Mesendoderm (in vitro differentiated cells): ENCODE results near the gene MASP2.
"Not testable (repeated sequence)": the region's sequence is repeated elsewhere in the genome, so short reads cannot be mapped to it uniquely, and the experiment has no call there.

Source experiments
- DNase-seq: peaks from one replicate; pipeline ENCODE4 v3.0.0; 2013
- H2AK5ac ChIP-seq: 2 replicates; pipeline ENCODE4 v1.6.1; 2013; ENCODE audit warnings: low read length, inconsistent platforms
- H2BK120ac ChIP-seq: 2 replicates; pipeline ENCODE4 v1.6.1; 2013; ENCODE audit warnings: low read depth, mild to moderate bottlenecking, low read length, moderate library complexity, mixed read lengths
- H2BK15ac ChIP-seq: replicated peaks from 2 replicates; pipeline ENCODE4 v1.6.1; 2013; ENCODE audit warnings: low read depth, mild to moderate bottlenecking, moderate library complexity
- H2BK5ac ChIP-seq: 2 replicates; pipeline ENCODE4 v1.6.1; 2013; ENCODE audit warnings: low read length, inconsistent platforms
- H3K18ac ChIP-seq: 2 replicates; pipeline ENCODE4 v1.6.1; 2013; ENCODE audit warnings: mild to moderate bottlenecking, low read length, mixed read lengths
- H3K23ac ChIP-seq: one replicate; pipeline ENCODE4 v1.6.1; 2013; ENCODE audit warnings: low read length
- H3K27ac ChIP-seq: 2 replicates; pipeline ENCODE4 v1.5.1; 2013; ENCODE audit warnings: low read depth, mild to moderate bottlenecking, inconsistent platforms, low read length, moderate library complexity
- H3K27me3 ChIP-seq: 2 replicates; pipeline ENCODE4 v1.6.1; 2013; ENCODE audit warnings: low read length, control low read depth, mild to moderate bottlenecking, inconsistent platforms; ENCODE audit not compliant: insufficient read depth, poor library complexity
- H3K36me3 ChIP-seq: 2 replicates; pipeline ENCODE4 v1.6.1; 2013; ENCODE audit warnings: low read length, inconsistent platforms; ENCODE audit not compliant: control insufficient read depth, insufficient read depth
- H3K4ac ChIP-seq: one replicate; pipeline ENCODE4 v1.6.1; 2013; ENCODE audit warnings: low read depth, mild to moderate bottlenecking, low read length, moderate library complexity
- H3K4me1 ChIP-seq: 2 replicates; pipeline ENCODE4 v1.6.1; 2013; ENCODE audit warnings: low read depth, low read length, inconsistent platforms; ENCODE audit not compliant: control insufficient read depth
- H3K4me2 ChIP-seq: 2 replicates; pipeline ENCODE4 v1.6.1; 2013; ENCODE audit warnings: low read length
- H3K4me3 ChIP-seq: 2 replicates; pipeline ENCODE4 v1.5.1; 2013; ENCODE audit warnings: mild to moderate bottlenecking, low read length
- H3K56ac ChIP-seq: one replicate; pipeline ENCODE4 v1.6.1; 2013; ENCODE audit warnings: low read length
- H3K79me1 ChIP-seq: 2 replicates; pipeline ENCODE4 v1.6.1; 2013; ENCODE audit warnings: low read length, inconsistent platforms
- H3K79me2 ChIP-seq: 2 replicates; pipeline ENCODE4 v1.6.1; 2013; ENCODE audit warnings: mild to moderate bottlenecking, low read length; ENCODE audit not compliant: control insufficient read depth, insufficient read depth
- H3K9ac ChIP-seq: 2 replicates; pipeline ENCODE4 v1.6.1; 2013; ENCODE audit warnings: low read length, inconsistent platforms
- H4K5ac ChIP-seq: one replicate; pipeline ENCODE4 v1.6.1; 2013; ENCODE audit warnings: low read length
- H4K8ac ChIP-seq: one replicate; pipeline ENCODE4 v1.6.1; 2013; ENCODE audit warnings: low read depth, mild to moderate bottlenecking, control low read depth, low read length, moderate library complexity
- WGBS: extraction: QIAGEN DNeasy Blood & Tissue Kit; methylation state at CpG from one replicate; pipeline ENCODE4 v1.1.7; 2013; ENCODE audit warnings: low lambda C conversion rate, missing lambda C conversion rate; ENCODE audit not compliant: insufficient coverage; ENCODE audit errors: extremely low coverage; 5-methylcytosine and 5-hydroxymethylcytosine counted together

Gene MASP2

GRCh38 chr1:11065796-11066195 lies 18.8 kb upstream of the MASP2 start:
- Histone ChIP-seq H2BK120ac (no peak overlapping the region), H3K79me1 (no peaks in the 10 kb centered on the region), H3K27ac (no peak overlapping the region), H3K79me2 (no peaks in the 10 kb centered on the region), H3K36me3 (peaks cover 31% of the 10 kb centered on the region), H3K27me3 (no peaks in the 10 kb centered on the region), H3K56ac (no peak overlapping the region), H4K5ac (no peak overlapping the region), H3K4me1 (peaks cover 2% of the 10 kb centered on the region), H3K9ac (no peak overlapping the region), H3K4me2 (no peak overlapping the region), H3K4me3 (no peak overlapping the region), H2BK5ac (no peak overlapping the region), H3K23ac (no peak overlapping the region), H2BK15ac (no peak overlapping the region), H3K18ac (no peak overlapping the region), H2AK5ac (no peak overlapping the region), H3K4ac (no peak overlapping the region), H4K8ac (no peak overlapping the region)
- WGBS: no CpG with 5 or more reads among the region's 1 CpG
- no peak for DNase-seq

- no peak overlapping the region for H3K56ac ChIP-seq
- H3K4me1 ChIP-seq: peaks cover 2% of the 10 kb centered on the region
- peaks cover 31% of the 10 kb centered on the region for H3K36me3 ChIP-seq
- H2AK5ac ChIP-seq: no peak overlapping the region
- H3K4me2 ChIP-seq: no peak overlapping the region
- no peak overlapping the region for H3K4me3 ChIP-seq
- WGBS: no CpG with 5 or more reads among the region's 3 CpGs
- H2BK15ac ChIP-seq: no peak overlapping the region
- H3K79me1 ChIP-seq: no peaks in the 10 kb centered on the region
- no peak overlapping the region for H4K8ac ChIP-seq
- H3K27ac ChIP-seq: no peak overlapping the region
- no peak overlapping the region for H4K5ac ChIP-seq
- H3K27me3 ChIP-seq: no peaks in the 10 kb centered on the region
- no peak overlapping the region for H3K23ac ChIP-seq
- H3K4ac ChIP-seq: no peak overlapping the region
- H2BK120ac ChIP-seq: no peak overlapping the region
- no peak overlapping the region for H3K9ac ChIP-seq
- H3K79me2 ChIP-seq: no peaks in the 10 kb centered on the region
- H2BK5ac ChIP-seq: no peak overlapping the region
- no peak overlapping the region for H3K18ac ChIP-seq
- DNase-seq: no peak
Measured at GRCh38 chr1:11064942-11065341, 17.9 kb upstream of the MASP2 start.

- H2BK120ac ChIP-seq, H4K8ac ChIP-seq, H3K23ac ChIP-seq, H3K56ac ChIP-seq, H4K5ac ChIP-seq, H3K79me1 ChIP-seq, H3K27ac ChIP-seq, H3K9ac ChIP-seq, H3K4me1 ChIP-seq, H3K27me3 ChIP-seq, H2AK5ac ChIP-seq, H3K79me2 ChIP-seq, H3K18ac ChIP-seq, H2BK5ac ChIP-seq, H3K4ac ChIP-seq, H3K4me3 ChIP-seq, H3K4me2 ChIP-seq, H2BK15ac ChIP-seq: not testable (repeated sequence)
- no CpG with 5 or more reads among the region's 18 CpGs for WGBS
- peak; percentile 46 for DNase-seq
- peaks cover 24% of the 10 kb centered on the region for H3K36me3 ChIP-seq
Measured at GRCh38 chr1:11063937-11064537, 17.0 kb upstream of the MASP2 start.

DNA sequence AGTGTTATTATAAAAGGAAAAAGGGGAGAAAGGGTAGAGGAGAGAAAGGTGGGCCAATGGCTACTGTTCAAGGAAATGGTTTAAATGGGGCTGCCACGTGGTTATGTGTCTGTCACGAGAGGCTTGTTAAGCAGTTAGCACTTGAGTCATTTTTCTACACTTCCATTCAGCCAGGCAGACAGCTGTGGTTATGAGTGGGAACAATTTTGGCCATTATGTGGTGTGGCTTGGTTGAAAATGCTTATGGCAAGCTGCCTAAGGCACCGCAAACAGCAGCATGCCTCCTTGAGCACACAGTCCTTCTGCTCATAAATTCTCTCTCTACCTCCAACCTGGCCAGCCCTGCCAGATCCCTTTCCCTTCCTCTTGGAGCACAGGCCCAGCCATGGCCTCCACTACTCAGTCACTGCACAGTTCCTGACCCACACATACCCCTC lies 15.9 kb upstream of the MASP2 start:
- no peak for DNase-seq
- peaks cover 11% of the 10 kb centered on the region for H3K79me2 ChIP-seq
- H2BK15ac ChIP-seq: no peak overlapping the region
- H2AK5ac ChIP-seq: no peak overlapping the region
- peaks cover 5% of the 10 kb centered on the region for H3K79me1 ChIP-seq
- H3K4me2 ChIP-seq: no peak overlapping the region
- no peak overlapping the region for H3K27ac ChIP-seq
- no peak overlapping the region for H3K56ac ChIP-seq
- H3K4me3 ChIP-seq: no peak overlapping the region
- H4K8ac ChIP-seq: no peak overlapping the region
- no peak overlapping the region for H3K4ac ChIP-seq
- H3K4me1 ChIP-seq: peaks cover 2% of the 10 kb centered on the region
- no peak overlapping the region for H3K9ac ChIP-seq
- no peak overlapping the region for H2BK120ac ChIP-seq
- no peak overlapping the region for H3K18ac ChIP-seq
- WGBS: no CpG with 5 or more reads among the region's 3 CpGs
- H2BK5ac ChIP-seq: no peak overlapping the region
- H4K5ac ChIP-seq: no peak overlapping the region
- H3K23ac ChIP-seq: no peak overlapping the region
- H3K27me3 ChIP-seq: no peaks in the 10 kb centered on the region
- peaks cover 19% of the 10 kb centered on the region for H3K36me3 ChIP-seq

DNA sequence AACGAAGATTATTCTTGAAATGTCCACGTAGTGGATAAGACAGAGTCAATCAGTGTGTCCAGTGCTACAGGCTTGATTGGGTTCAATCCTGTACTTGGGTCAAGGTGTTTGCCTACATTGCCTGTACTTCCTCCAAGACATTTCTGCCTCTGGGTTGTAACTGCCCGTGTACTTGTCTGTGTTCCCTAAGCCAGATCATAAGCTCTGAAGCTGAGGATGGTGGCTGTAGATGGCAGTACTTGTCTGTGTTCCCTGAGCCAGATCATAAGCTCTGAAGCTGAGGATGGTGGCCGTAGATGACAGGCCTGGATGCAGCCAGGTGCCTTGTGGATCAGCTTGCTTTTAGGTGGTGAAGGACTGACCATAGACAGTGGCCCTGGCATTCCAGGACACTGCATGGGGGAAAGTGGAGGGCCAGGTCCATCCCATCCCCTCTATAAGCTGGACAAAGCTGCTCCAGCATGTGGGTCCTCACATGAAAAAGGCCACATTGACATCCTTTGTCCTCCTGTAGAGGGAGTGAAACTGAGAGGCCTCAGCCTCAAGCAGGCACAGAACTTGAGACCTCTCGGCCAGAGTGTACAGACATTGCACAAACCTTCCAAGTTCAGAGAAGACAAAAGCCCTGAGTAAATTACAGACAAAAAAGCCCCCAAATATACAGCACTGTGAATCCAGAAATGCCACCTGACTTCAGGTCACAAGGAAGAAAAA lies 14.8 kb upstream of the MASP2 start:
- WGBS: no CpG with 5 or more reads among the region's 5 CpGs
- Histone ChIP-seq H3K4me1 (peaks cover 2% of the 10 kb centered on the region), H4K8ac (no peak overlapping the region), H3K4me2 (no peak overlapping the region), H3K23ac (peak overlapping the region; percentile 45), H3K79me2 (peaks cover 11% of the 10 kb centered on the region), H3K36me3 (peaks cover 15% of the 10 kb centered on the region), H3K4ac (no peak overlapping the region), H2BK120ac (no peak overlapping the region), H3K27me3 (no peaks in the 10 kb centered on the region), H2AK5ac (no peak overlapping the region), H4K5ac (no peak overlapping the region), H3K79me1 (peaks cover 5% of the 10 kb centered on the region), H2BK5ac (no peak overlapping the region), H3K27ac (no peak overlapping the region), H3K56ac (peak overlapping the region; percentile 25), H3K4me3 (no peak overlapping the region), H3K9ac (no peak overlapping the region), H3K18ac (no peak overlapping the region), H2BK15ac (no peak overlapping the region)
- DNase-seq: peak; percentile 18
